GM19467 (cell line): ENCODE results near the gene STRA8.

ENCODE experiments used
- ATAC-seq: cut with Tn5 transposase; IDR thresholded peaks from one replicate; pipeline ENCODE4 v1.9.1; 2021; ENCODE audit warnings: mild to moderate bottlenecking, moderate library complexity; ENCODE audit not compliant: unreplicated experiment

Gene STRA8, protein sequence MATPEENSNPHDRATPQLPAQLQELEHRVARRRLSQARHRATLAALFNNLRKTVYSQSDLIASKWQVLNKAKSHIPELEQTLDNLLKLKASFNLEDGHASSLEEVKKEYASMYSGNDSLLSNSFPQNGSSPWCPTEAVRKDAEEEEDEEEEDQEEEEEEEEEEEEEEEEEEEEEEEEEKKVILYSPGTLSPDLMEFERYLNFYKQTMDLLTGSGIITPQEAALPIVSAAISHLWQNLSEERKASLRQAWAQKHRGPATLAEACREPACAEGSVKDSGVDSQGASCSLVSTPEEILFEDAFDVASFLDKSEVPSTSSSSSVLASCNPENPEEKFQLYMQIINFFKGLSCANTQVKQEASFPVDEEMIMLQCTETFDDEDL

DNA sequence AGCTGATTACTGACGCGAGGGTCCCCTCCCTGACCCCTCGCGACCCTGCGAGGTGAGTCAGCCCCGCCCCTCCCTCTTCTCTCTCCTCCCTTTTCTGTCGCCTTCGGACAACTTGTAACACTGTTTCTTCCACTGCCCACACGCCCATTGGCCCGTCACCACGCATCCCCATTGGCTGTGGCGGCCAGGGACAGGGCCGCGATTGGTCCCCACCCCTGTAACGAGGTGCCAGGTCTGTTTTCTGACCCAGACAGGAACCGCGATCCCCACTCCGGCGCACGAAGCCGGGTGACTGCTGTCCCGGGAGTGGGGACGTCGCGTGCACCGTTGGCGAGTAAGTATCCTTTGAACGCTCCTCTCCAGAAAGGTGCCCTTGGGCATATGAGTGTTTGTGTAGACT, at the start of gene STRA8:
STRA8 (plus strand) TSS at position 269 of the 400 bp plus-strand sequence. CDS start 6,687 bp downstream, outside the sequence.
- no peak for ATAC-seq

DNA sequence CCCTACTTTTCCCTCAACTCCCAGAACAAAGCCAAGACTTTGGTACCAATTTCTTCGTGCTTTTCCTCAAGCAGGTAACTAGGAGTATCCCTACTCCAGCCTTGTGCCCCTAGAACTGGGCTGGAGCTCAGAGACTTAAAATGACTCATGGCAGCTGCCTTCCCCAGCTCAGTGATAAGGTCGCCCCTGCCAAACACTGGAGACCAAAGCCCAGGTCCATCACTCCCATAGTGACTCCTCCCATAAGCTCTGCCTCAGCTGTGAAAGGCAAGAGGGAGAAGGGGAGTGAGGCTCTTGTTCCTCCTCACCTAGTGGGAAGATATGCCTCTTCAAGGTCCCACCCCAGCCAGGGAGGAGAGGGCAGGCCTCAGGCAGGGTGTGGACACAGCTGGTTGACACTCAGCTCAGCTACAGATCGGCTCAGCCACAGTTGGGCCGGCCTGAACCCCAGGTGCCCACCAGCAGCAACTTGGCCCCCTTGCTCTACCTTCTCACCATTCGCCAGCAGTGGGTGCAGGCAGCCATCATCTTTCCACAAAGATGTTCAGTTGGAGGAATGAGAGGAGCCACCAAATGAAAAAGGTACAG, 49.3 kb upstream of the STRA8 start:
- ATAC-seq, result no peak

DNA sequence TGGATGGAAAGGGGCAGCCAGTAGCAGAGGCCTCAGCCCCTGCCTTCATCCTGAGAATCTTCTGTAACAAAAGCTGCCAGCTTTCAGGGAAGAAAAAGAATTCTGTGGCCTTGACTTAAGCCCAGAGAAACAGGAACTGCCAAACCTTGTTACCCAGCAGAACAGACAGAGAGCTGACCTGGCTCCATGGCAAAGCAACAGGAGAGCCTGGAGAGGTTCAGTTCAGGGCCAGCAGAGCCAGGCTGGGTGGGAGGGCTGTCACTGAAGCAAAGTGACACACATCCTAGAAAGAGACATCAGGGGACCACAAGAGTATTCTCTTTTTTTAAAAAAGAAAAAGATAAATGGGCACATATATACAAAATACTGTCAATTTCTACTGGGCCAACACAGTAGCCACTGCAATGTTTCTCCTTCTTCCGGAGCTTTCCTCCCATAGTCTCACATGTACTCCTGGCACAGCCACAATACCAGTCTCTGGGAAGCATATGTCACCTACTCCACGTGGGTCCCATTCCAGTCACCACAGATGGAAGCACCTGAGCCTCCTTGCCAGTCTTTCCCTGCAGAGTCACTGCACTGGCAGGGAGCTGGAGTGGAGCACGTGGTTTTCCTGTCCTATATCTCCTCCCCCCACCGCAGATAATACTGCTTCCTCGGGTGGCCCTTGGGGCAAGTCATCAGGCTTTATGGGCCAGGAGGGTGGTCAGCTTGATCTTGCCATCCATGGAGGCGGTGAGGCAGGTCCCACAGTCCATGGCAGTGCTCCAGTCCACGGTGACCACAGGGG, 48.0 kb upstream of the STRA8 start:
- no peak for ATAC-seq

DNA sequence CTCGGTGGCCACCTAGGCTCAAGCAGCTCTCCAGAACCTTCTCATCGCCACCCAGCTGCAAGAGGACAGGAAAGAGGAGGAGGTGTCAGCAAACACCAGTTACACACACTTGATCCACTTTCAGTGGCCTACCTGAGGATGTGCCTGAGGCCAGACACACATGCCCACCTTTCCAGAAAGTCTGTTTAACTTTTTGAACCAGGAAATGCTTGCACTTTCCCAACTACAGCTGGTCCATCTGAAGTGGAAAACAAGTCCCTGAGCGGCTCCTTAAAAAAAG, 47.4 kb upstream of the STRA8 start:
- ATAC-seq, result no peak

DNA sequence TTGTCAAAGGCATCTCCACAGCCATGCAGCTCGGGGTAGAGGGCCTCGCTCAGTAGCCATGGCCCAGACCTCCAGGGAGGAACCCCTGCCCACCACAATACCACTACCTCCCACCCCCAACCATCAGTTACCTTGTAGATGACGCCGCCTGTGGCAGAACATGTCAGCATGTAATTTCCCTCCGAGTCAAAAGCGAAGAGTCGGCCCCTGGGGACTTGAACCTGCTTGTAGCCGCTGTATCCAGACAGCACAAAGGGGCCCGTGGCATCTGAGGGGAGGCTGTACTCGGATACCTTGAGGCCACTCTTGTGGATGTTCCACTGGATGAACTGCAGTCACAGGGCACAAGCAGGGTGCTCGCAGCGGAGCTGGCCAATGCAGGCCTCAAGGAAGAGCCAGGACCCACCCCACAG, 46.8 kb upstream of the STRA8 start:
- ATAC-seq, result no peak

DNA sequence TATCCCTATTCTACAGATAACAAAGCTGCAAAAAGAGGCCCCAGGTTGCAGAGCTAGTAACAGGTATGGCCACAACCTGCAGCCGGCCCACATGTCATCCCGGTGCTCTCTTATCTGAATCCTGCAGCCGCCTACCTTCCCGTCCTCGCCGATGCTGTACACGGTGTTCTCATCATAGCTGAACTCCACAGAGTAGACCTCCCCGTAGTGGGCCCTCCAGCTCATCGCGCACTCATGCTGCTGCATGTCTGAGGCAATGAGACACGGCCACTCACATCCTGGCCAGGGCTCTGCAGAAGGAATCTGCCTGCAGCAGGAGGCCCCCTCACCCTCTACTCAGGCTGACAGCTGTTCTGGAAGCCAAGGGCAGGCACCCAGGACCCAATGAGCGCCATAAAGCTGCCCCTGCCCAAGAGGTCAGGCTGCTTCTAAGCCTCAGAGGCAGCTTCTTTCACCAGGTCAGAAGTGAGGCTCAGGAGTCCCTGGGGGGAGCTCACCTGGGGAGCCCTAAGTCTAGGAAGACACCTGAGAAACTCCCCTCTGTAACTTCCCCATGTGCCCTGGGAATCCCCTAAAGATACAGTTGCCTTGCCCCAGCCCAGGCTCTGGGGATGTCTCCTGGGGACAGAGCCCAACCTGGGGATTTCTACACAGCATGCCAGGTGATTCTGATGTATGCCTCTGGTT, 45.2 kb upstream of the STRA8 start:
- ATAC-seq, result peak; percentile 46

DNA sequence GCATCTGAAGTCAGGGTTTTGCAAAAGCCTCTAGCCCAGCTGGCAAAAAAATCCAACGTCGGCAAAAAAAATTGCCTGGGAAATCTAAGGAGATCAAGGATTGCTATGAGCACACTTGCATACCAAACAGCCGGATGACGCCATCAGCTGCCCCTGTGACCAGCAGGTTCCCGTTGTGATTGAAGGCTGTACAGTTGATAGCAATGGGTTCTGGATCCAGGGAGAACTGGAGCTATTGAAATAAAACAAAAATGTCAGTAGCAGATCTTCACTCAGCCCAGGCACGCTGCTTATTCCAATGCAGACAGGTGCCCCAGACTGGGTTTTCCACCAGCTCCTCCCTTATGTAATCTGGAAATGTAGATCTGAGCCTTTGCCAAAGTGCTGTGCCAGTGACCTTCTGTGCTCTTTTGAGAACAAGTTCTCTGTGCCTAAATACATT, 44.4 kb upstream of the STRA8 start:
- ATAC-seq, result no peak

DNA sequence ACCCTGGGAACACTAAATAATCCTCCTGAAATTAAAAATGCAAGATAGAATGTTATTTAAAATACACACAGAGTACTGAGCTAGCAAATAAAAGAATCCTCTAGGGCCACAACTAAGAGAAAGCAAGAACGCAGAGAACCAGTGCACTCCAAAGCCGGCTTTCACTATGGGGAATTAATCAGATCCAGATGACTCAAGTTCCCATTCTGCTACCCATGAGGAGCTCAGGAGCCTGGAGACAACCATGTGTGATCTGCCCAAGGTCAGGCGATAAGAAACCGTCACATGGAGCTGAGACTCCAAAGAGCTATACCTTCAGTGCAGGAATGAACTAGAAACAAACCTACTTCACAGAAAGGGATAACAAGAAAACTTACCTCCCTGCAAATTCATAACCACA, 43.7 kb upstream of the STRA8 start:
- ATAC-seq, result no peak

DNA sequence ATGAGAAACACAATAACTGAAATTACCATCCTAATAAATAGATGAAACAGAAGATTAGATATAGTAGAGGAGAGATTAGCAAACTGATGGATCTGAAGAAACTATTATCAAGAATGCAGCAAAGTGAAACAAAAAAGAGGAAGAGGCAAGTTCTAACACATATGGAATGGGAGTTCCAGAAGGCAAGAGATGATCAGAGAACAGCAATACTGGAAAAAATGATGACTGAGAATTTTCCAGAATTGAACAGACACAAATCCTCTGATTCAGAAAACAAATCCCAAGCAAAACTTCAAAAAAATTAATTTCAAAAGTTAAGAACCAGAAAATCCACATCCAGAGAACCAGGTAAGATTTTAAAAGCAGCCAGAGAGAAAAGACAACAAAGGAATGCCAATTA, 42.9 kb upstream of the STRA8 start:
- ATAC-seq, result no peak

DNA sequence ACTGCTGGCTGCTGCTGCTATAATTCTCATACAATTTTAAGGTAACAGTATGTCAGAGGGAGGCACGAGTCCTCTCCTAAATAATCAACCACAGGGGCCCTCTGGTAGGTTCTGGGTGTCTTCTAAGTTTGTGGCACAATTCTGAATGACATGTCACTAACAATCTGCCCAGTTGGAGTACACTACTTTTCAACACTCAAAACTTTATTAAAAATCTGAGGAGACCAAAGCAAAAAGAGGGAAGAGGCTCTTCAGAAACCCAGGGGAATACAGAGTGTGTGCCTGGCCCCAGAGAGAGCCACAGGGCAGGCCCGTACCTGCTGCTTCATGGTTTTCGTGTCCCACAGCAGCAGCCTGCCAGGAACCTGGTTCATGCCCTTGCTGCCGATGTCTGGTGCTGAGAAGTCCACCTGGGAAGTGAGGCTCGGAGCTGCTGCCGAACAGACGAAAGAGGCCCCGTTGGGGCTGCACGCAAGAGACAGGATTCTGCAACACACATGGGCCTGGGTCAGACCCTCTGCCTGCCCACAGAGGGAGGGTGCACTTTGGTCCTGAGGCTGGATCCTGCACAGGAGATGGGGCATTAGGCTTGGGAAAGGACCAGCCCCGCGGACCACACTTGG, 40.6 kb upstream of the STRA8 start:
- no peak for ATAC-seq

DNA sequence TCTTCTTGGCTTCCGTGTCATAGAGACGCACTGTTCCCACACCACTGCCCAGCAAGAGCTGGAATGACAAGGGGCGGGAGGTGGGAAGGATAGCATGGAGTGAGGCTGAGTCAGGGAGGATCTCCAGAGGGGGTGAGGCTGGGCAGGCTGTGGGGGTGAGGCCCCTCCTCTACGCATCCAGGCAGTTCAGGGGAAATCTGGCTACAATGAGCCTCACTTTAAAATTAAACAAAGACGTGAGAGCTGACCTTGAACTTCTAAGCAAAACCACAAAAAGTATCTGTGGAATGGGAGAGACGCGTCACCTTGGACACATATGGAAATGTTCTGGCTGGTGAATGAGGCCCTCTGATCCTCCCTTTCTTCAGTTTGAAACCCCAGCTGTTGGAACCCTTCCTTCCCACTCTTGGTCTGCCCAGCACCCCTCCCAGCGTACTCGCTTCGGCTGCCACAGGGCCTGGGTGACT, 40.0 kb upstream of the STRA8 start:
- ATAC-seq, result no peak

DNA sequence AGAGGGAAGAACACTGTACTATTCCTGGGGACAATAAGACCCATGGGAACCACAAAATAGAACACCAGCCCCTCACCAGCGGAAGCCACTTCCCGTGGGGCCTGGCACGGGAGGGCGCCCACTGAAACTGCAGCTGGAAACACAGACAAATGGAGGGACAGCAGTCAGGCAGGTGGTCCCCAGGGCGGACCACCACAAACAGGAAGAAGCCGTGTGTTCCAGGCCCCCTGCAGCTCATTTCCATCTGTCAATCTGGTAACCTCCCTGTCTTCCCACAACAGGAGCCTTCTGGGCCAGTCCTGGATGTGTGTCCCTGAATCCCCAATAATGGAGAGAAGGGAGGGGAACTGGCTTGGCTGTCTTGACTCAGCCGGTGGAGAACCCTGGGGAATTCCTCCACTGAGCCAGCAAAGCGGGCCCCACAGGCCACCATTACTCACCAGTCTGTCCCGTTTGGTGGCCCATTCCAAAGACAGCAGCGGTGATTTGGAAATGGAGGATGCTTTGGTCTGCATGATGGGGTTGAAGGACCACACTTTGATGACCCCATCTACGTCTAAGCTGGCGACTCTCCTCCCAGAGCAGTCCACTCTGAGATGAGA, 39.0 kb upstream of the STRA8 start:
- no peak for ATAC-seq

DNA sequence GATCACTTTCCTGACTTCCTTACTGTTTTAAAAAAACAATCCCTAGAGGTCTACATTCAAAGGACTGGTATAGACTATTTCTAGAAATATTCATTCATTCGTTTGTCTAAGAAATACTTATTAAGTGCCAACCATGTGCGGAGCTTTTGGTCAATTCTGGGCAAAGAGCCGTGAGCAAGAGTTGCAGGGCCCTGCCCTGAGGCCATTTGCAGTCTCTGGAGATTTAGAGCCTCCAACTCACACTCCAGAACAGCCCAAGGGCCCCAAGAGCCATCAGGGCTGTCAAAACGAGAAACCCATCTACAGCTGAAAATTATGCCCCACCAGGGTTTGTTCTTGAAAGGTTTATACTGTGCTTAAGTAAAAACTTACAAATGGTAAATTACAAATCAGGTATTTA, 38.5 kb upstream of the STRA8 start:
- no peak for ATAC-seq

DNA sequence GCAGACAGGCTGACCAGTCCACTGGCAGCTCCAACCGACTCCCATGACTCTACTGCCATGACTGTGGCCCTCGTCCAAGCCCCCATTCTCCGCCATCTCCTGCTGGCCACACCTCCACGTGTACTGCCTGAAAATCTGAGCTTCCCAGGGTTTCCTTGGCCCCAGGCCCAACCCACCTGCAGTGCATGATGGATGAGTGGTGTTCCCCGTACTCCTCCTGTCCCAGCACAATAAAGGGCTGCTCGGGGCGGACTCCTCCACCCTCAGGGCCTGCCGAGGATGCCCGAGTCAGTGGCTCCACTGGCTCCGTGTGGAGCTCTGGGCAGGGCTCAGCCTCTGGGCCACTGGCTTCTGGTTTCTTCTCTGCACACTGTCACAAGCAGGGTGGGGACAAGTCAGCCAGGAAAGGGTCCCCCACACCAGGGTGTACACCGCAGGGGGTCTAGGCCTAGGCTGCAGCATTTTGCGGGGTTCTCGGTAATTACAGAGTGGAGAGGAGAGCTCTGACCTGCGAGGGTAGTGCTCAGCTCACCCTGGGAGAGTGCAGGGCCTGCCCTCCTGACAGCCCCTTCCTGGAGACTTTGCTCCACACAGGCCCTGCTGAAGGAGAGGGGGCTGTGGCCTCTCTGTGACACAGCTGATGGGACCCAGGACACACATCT, 37.5 kb upstream of the STRA8 start:
- no peak for ATAC-seq

DNA sequence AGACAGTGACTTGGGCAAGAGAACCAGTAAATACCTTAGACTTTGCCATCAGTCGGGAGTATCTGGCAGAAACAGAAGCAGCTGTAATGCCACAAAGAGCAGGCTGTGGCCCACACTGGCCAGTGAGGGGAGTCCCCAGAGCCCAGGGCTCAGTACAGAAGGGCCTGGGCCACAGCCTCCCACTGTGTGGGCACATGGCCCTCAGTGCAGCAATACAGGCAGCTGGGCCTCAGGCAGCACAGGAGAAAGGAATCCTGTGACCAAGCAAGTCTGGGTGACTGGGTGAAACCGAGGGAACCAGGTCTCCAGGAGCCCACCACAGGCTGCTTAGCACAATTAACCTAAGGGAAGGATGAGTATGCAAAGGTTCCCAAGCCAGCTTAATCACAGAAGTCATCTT, 36.3 kb upstream of the STRA8 start:
- ATAC-seq, result no peak

DNA sequence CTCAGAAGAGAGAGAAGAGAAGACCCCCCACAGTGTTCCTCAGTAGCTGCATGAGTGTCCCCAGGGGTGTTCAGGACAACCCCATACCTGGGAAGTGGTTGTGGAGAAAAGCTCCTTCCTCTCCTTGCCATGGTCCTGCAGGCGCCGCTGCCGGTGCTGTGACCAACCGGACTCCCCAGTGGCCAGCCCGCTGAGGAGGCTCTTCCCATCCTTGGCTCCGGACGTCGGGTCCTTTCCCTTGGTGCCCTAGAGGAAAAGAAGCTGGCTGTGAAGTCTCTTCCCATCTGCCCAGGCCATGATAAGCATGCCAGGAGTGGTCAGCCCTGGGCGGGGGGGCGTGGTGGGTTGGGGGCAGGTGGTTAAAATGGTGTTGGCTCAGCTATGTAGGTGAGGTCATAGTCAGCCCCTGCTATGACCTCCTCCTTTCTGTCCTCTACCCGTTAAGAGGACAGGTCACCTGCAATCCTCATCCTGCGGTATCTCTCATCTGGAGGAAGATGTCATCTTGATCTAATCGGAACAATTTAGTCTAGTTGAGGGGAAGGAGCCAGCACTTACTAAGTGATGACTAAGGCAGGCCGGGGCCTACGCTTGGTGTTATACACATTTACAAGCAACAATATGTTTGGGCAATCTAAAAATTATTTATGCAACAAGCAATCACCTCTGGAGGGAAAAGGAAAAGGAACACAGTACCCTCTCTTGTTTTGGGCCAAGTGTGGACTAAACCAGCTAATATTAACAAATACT, 35.6 kb upstream of the STRA8 start:
- ATAC-seq, result no peak

DNA sequence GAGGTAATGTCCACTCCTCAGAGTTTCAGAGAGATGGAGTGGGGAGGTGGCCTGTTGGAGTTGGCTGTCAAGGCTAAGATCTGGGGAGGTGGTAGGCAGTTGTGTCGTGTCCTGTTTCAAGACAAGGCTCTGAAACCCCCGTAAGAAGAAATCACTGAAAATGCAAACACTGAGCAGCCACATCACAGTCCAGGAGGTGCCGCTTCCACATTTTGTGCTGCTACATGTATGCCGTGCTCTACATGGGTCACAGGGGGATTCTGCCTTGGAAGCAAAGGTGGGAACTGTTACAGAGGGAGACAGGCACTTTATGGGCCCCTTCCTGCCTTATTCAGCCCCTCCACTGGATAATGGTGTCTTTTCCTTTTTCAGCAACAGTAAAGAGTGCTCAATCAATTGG, 34.2 kb upstream of the STRA8 start:
- ATAC-seq, result no peak

DNA sequence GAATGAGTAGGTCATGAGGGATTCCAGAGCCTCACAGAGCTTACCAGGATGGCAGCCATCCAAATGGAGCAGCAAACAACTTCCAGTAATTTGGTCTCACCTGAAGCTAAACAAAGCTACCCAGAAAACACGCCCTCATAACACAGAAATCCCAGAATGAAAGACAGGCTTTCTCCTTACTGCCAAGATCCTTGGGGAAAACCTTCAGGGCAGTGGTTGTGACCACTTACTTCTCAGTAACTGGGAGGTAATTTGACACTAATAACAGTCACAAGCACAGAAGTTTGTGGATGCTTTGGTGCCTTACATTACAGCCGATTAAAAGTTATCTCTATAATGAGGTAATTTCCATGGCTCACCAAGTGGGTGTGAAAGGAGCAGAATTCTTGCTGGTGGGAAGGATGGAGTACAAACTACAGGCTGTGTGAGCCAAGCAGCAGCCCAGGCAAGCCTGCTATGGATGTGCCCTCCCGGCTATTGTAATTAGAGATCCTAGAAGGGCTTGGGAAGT, 32.8 kb upstream of the STRA8 start:
- ATAC-seq, result no peak

DNA sequence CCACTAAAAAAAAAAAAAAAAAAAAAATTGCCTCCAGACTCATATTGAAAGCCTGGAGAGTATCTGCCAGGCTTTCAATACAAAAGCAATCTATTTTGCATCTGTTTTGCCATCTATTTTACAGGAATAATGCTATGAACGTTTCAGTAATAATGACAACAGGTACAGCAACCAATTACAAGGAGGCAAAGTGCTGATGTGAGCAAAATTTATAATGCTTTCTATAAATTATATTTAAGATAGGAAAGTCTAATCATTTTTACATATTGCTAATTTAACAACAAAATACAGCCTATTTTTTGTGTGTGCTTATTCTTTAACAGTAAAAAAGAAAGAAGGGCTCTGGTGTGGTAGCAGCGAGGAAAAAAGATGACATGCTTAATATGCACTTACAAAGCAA, 32.3 kb upstream of the STRA8 start:
- no peak for ATAC-seq
